ENCODE data around the gene PDLIM5.
"Not testable (repeated sequence)": the region's sequence is repeated elsewhere in the genome, so short reads cannot be mapped to it uniquely, and the experiment has no call there.

PDLIM5 gene

GRCh38 chr4:94582517-94582916, 130.8 kb downstream of the PDLIM5 start:
- no peak for DNase-seq (ENCODE audit: insufficient read length, low spot score)

GRCh38 chr4:94583914-94584641, 132.3 kb downstream of the PDLIM5 start:
- FAIRE-seq (no peak), DNase-seq (ENCODE audit: insufficient read length, low spot score) (no peak)

More at GRCh38 chr4:94582517-94582916, 130.8 kb downstream of the PDLIM5 start:
- FAIRE-seq: no peak

- FAIRE-seq (no peak), DNase-seq (ENCODE audit: insufficient read length, low spot score) (peak; percentile 3)
Observed at GRCh38 chr4:94588896-94589693, 137.4 kb downstream of the PDLIM5 start.

- DNase-seq (ENCODE audit: insufficient read length, low spot score) (no peak), FAIRE-seq (no peak)
Observed at GRCh38 chr4:94590493-94590892, 138.8 kb downstream of the PDLIM5 start.

GRCh38 chr4:94591289-94591688, 139.5 kb downstream of the PDLIM5 start:
- no peak for FAIRE-seq
- DNase-seq (ENCODE audit: insufficient read length, low spot score): no peak

GRCh38 chr4:94595013-94595412, 143.3 kb downstream of the PDLIM5 start:
- FAIRE-seq (no peak), DNase-seq (ENCODE audit: insufficient read length, low spot score) (no peak)

GRCh38 chr4:94595880-94596483, 144.2 kb downstream of the PDLIM5 start:
- FAIRE-seq: no peak
- peak; percentile 5 for DNase-seq (ENCODE audit: insufficient read length, low spot score)

- DNase-seq (ENCODE audit: insufficient read length, low spot score) (no peak), FAIRE-seq (no peak)
Observed at GRCh38 chr4:94598758-94599157, 147.0 kb downstream of the PDLIM5 start.

- no peak for FAIRE-seq
- DNase-seq (ENCODE audit: insufficient read length, low spot score): no peak
Observed at GRCh38 chr4:94603170-94603747, 151.5 kb downstream of the PDLIM5 start.

GRCh38 chr4:94605241-94605805, 153.6 kb downstream of the PDLIM5 start:
- no peak for FAIRE-seq

GRCh38 chr4:94610145-94610544, 158.4 kb downstream of the PDLIM5 start:
- DNase-seq (ENCODE audit: insufficient read length, low spot score): no peak
- FAIRE-seq: no peak

More at GRCh38 chr4:94605241-94605805, 153.6 kb downstream of the PDLIM5 start:
- DNase-seq (ENCODE audit: insufficient read length, low spot score): no peak

- no peak for FAIRE-seq
- DNase-seq (ENCODE audit: insufficient read length, low spot score): no peak
Observed at GRCh38 chr4:94613248-94613647, 161.5 kb downstream of the PDLIM5 start.

- DNase-seq (ENCODE audit: insufficient read length, low spot score): no peak
- FAIRE-seq: no peak
Observed at GRCh38 chr4:94615451-94615850, 163.7 kb downstream of the PDLIM5 start.

- DNase-seq (ENCODE audit: insufficient read length, low spot score) (peak; percentile 4), FAIRE-seq (no peak)
Observed at GRCh38 chr4:94621491-94622080, 169.8 kb downstream of the PDLIM5 start.

GRCh38 chr4:94623126-94623911, 171.6 kb downstream of the PDLIM5 start:
- FAIRE-seq: no peak
- no peak for DNase-seq (ENCODE audit: insufficient read length, low spot score)

GRCh38 chr4:94626942-94627341, 175.2 kb downstream of the PDLIM5 start:
- DNase-seq (ENCODE audit: insufficient read length, low spot score): no peak
- FAIRE-seq: no peak

GRCh38 chr4:94629058-94629457, 177.3 kb downstream of the PDLIM5 start:
- DNase-seq (ENCODE audit: insufficient read length, low spot score); FAIRE-seq: not testable (repeated sequence)

GRCh38 chr4:94629837-94630236, 178.1 kb downstream of the PDLIM5 start:
- no peak for FAIRE-seq
- DNase-seq (ENCODE audit: insufficient read length, low spot score): no peak

GRCh38 chr4:94634271-94634670, 182.5 kb downstream of the PDLIM5 start:
- DNase-seq (ENCODE audit: insufficient read length, low spot score) (no peak), FAIRE-seq (no peak)

- no peak for FAIRE-seq
Observed at GRCh38 chr4:94635177-94635576, 183.4 kb downstream of the PDLIM5 start.

More at GRCh38 chr4:94635177-94635576, 183.4 kb downstream of the PDLIM5 start:
- DNase-seq (ENCODE audit: insufficient read length, low spot score): no peak

Data from HTR-8/SVneo (cell line).